Measurements from ENCODE around the gene PLCH1.
"Not testable (repeated sequence)": the region's sequence is repeated elsewhere in the genome, so short reads cannot be mapped to it uniquely, and the experiment has no call there.

DNA sequence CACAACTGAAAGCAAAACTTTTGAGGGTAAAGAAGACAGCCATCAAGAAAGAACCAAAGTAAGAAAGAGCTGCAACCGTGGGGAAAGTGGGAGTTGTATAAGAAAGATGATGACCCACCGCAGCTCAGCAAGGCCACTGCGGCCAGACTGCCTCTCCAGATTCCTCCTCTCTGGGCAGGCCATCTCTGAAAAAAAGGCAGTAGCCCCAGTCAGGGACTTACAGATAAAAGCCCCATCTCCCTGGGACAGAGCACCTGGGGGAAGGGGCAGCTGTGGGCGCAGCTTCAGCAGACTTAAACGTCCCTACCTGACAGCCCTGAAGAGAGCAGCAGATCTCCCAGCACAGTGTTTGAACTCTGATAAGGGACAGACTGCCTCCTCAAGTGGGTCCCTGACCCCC lies 124.3 kb downstream of the PLCH1 start:
- TF ChIP-seq, protein P1, sequence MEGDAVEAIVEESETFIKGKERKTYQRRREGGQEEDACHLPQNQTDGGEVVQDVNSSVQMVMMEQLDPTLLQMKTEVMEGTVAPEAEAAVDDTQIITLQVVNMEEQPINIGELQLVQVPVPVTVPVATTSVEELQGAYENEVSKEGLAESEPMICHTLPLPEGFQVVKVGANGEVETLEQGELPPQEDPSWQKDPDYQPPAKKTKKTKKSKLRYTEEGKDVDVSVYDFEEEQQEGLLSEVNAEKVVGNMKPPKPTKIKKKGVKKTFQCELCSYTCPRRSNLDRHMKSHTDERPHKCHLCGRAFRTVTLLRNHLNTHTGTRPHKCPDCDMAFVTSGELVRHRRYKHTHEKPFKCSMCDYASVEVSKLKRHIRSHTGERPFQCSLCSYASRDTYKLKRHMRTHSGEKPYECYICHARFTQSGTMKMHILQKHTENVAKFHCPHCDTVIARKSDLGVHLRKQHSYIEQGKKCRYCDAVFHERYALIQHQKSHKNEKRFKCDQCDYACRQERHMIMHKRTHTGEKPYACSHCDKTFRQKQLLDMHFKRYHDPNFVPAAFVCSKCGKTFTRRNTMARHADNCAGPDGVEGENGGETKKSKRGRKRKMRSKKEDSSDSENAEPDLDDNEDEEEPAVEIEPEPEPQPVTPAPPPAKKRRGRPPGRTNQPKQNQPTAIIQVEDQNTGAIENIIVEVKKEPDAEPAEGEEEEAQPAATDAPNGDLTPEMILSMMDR (conservative IDR thresholded peaks at IDR 0.05) = not testable (repeated sequence)
- not testable (repeated sequence) for TF ChIP-seq ZFX (IDR thresholded peaks at IDR 0.05)

All from C4-2B (cell line).